ENCODE measurements around the gene DCST2. TPM values are rescaled to one million over a fixed set of nuclear protein-coding genes. Genes with fewer than 3 reads are reported as not detected.

DCST2 gene
- polyA plus RNA-seq, 3 donors = 2.6 TPM; not detected in 2

GRCh38 chr1:155002464-155003226 lies 30.9 kb downstream of the DCST2 start, which contains the start of gene ZBTB7B:
Gene ZBTB7B, plus strand, starts transcription at chr1:155002802. Its CDS starts 11,859 bp downstream, at chr1:155014661.
- no peaks in the 10 kb centered on the region for H3K9me3 Mint-ChIP-seq
- Histone ChIP-seq H3K36me3 (replicated peaks in 1 of 2; ENCODE audit: control insufficient read depth in 1 of 2, insufficient read depth in 2 of 2, low read length in 2 of 2) (no peaks in the 10 kb centered on the region), H3K9ac (ENCODE audit: insufficient read depth, low read length, poor library complexity, severe bottlenecking) (peak within 1 kb of the TSS; percentile 85), H3K4me3 (replicated peaks in 1 of 3; ENCODE audit: low read depth in 2 of 3, low read length in 3 of 3) (peak within 1 kb of the TSS; percentile 84 to 100 (median 99)), H3K27ac (ENCODE audit: low read depth in 1 of 2, low read length in 2 of 2) (peak within 1 kb of the TSS; percentile 95 to 99), H3K4me2 (replicated peaks; ENCODE audit: extremely low read depth, low read length, poor library complexity, severe bottlenecking) (peak within 1 kb of the TSS; percentile 100), H2AFZ (ENCODE audit: insufficient read depth, low read depth, low read length, poor library complexity, severe bottlenecking) (peak within 1 kb of the TSS; percentile 75), H3K79me2 (ENCODE audit: insufficient read depth, low read length) (peaks cover 78% of the 10 kb centered on the region), H3K4me1 (ENCODE audit: control insufficient read depth in 1 of 2, insufficient read depth in 2 of 2, low read length in 2 of 2) (peaks cover 66 to 72% of the 10 kb centered on the region in 2 donors), H3K27me3 (ENCODE audit: control insufficient read depth in 2 of 2, insufficient read depth in 2 of 2, low read length in 2 of 2) (no peaks in the 10 kb centered on the region), H3K9me3 (replicated peaks in 1 of 2; ENCODE audit: control insufficient read depth in 1 of 2, insufficient read depth in 1 of 2, low read length in 2 of 2) (no peaks in the 10 kb centered on the region), H4K20me1 (ENCODE audit: insufficient read depth, low read length) (peaks cover 19% of the 10 kb centered on the region)
- TF ChIP-seq CTCF (IDR thresholded peaks at IDR 0.05) = no peak
- intact Hi-C loops (cut with micrococcal nuclease) = loop anchor here (2.0 to 5.0 kb wide), 4 partner anchors 14 to 60 kb away; partner anchors contain the start of genes PYGO2 (in 2 of the 2), ADAM15 (in 1 of the 2) and EFNA4 (in 1 of the 2)
- peaks cover 3 to 7% of the 10 kb centered on the region in 2 donors for H3K36me3 Mint-ChIP-seq
- H3K27me3 Mint-ChIP-seq (ENCODE audit: low read depth in 3 of 3) = peaks cover 0 to 4% (median 0%) of the 10 kb centered on the region in 3 donors
- H3K4me1 Mint-ChIP-seq = peaks cover 56% of the 10 kb centered on the region
- DNase-seq = no peak
- peak within 1 kb of the TSS; percentile 92 to 100 (median 98) for H3K27ac Mint-ChIP-seq
- H3K4me3 Mint-ChIP-seq = peak within 1 kb of the TSS; percentile 96 to 99
- WGBS (ENCODE audit: insufficient coverage) = 0% methylated on average over 17 of the region's 35 CpGs

GRCh38 chr1:155001675-155002463 lies 31.7 kb downstream of the DCST2 start:
- Histone ChIP-seq H3K4me1 (ENCODE audit: control insufficient read depth in 1 of 2, insufficient read depth in 2 of 2, low read length in 2 of 2) (peaks cover 65 to 72% of the 10 kb centered on the region in 2 donors), H3K27me3 (ENCODE audit: control insufficient read depth in 2 of 2, insufficient read depth in 2 of 2, low read length in 2 of 2) (no peaks in the 10 kb centered on the region), H2AFZ (ENCODE audit: insufficient read depth, low read depth, low read length, poor library complexity, severe bottlenecking) (peak overlapping the region; percentile 75), H3K4me2 (replicated peaks; ENCODE audit: extremely low read depth, low read length, poor library complexity, severe bottlenecking) (peak overlapping the region; percentile 90), H3K79me2 (ENCODE audit: insufficient read depth, low read length) (peaks cover 71% of the 10 kb centered on the region), H4K20me1 (ENCODE audit: insufficient read depth, low read length) (peaks cover 19% of the 10 kb centered on the region), H3K9me3 (replicated peaks in 1 of 2; ENCODE audit: control insufficient read depth in 1 of 2, insufficient read depth in 1 of 2, low read length in 2 of 2) (no peaks in the 10 kb centered on the region), H3K36me3 (replicated peaks in 1 of 2; ENCODE audit: control insufficient read depth in 1 of 2, insufficient read depth in 2 of 2, low read length in 2 of 2) (no peaks in the 10 kb centered on the region), H3K27ac (ENCODE audit: low read depth in 1 of 2, low read length in 2 of 2) (peak overlapping the region; percentile 87 to 95), H3K4me3 (replicated peaks in 1 of 3; ENCODE audit: low read depth in 2 of 3, low read length in 3 of 3) (peak overlapping the region; percentile 67 to 98 (median 77)), H3K9ac (ENCODE audit: insufficient read depth, low read length, poor library complexity, severe bottlenecking) (peak overlapping the region; percentile 81)
- Mint-ChIP-seq H3K27me3 (ENCODE audit: low read depth in 3 of 3) (peaks cover 0 to 4% (median 0%) of the 10 kb centered on the region in 3 donors), H3K4me1 (peaks cover 56% of the 10 kb centered on the region), H3K9me3 (no peaks in the 10 kb centered on the region), H3K36me3 (peaks cover 3 to 7% of the 10 kb centered on the region in 2 donors), H3K4me3 (peak overlapping the region; percentile 96 to 99), H3K27ac (peak overlapping the region; percentile 90 to 100 (median 96))
- no peak for TF ChIP-seq CTCF (IDR thresholded peaks at IDR 0.05)
- WGBS (ENCODE audit: insufficient coverage) = 0% methylated on average over 14 of the region's 38 CpGs
- DNase-seq = peak; percentile 94 to 99 (median 96)
- intact Hi-C loops (cut with micrococcal nuclease) = loop anchor here (2.0 to 5.0 kb wide), 4 partner anchors 15 to 60 kb away; partner anchors contain the start of genes PYGO2 (in 2 of the 2), ADAM15 (in 1 of the 2) and EFNA4 (in 1 of the 2)
